ENCODE results near the gene GPS2. TPM values are rescaled to one million over a fixed set of nuclear protein-coding genes. Genes with fewer than 3 reads are reported as not detected.

Gene GPS2
- total and polyA plus RNA-seq, 2 experiments from 2014 or later: 34.5 to 103 TPM

DNA sequence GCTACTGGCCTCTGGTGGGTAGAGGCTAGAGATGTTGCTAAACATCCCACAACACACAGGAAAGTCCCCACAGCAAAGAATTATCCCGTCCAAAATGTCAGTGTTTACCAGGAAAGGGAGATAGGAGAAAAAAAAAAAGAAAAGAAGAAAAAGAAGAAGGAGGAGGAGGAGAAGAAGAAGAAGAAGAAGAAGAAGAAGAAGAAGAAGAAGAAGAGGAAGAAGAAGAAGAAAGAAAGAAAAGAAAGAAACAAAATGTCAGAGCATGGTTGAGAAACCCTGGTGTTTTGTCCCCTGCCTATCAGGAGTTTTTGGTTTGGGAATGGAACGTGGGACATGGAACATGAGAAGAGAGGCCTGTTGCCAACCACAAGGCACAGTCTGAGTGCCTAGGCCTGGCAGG lies 42.2 kb upstream of the GPS2 start:
- no peaks in the 10 kb centered on the region for H3K9me3 ChIP-seq (ENCODE audit: low read depth)
- no peak overlapping the region for H3K4me3 ChIP-seq
- no peak overlapping the region for H2AFZ ChIP-seq
- H3K79me2 ChIP-seq: peaks cover 18% of the 10 kb centered on the region
- no peaks in the 10 kb centered on the region for H3K9me2 ChIP-seq (replicated peaks; ENCODE audit: insufficient read depth)
- H3K4me1 ChIP-seq (ENCODE audit: insufficient read depth): peaks cover 25% of the 10 kb centered on the region
- no peak overlapping the region for H3K27ac ChIP-seq
- TF ChIP-seq EZH2phosphoT487 (IDR thresholded peaks at IDR 0.05; ENCODE audit: low read depth, severe bottlenecking, unreplicated experiment) (no peak), EZH2 (IDR thresholded peaks at IDR 0.05; ENCODE audit: borderline replicate concordance) (no peak)
- TF ChIP-seq, protein P1, sequence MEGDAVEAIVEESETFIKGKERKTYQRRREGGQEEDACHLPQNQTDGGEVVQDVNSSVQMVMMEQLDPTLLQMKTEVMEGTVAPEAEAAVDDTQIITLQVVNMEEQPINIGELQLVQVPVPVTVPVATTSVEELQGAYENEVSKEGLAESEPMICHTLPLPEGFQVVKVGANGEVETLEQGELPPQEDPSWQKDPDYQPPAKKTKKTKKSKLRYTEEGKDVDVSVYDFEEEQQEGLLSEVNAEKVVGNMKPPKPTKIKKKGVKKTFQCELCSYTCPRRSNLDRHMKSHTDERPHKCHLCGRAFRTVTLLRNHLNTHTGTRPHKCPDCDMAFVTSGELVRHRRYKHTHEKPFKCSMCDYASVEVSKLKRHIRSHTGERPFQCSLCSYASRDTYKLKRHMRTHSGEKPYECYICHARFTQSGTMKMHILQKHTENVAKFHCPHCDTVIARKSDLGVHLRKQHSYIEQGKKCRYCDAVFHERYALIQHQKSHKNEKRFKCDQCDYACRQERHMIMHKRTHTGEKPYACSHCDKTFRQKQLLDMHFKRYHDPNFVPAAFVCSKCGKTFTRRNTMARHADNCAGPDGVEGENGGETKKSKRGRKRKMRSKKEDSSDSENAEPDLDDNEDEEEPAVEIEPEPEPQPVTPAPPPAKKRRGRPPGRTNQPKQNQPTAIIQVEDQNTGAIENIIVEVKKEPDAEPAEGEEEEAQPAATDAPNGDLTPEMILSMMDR (IDR thresholded peaks at IDR 0.05; ENCODE audit: poor library complexity): no peak
- H3K27me3 ChIP-seq: no peaks in the 10 kb centered on the region
- H4K20me1 ChIP-seq (ENCODE audit: insufficient read depth, poor library complexity, severe bottlenecking): no peaks in the 10 kb centered on the region
- no peak overlapping the region for H3K4me2 ChIP-seq
- WGBS (ENCODE audit: low lambda C conversion rate, missing lambda C conversion rate): 80% methylated on average over 2 of the region's 2 CpGs
- H3K36me3 ChIP-seq (replicated peaks; ENCODE audit: insufficient read depth, low read depth): no peaks in the 10 kb centered on the region
- no peak for DNase-seq (ENCODE audit: low spot score)

DNA sequence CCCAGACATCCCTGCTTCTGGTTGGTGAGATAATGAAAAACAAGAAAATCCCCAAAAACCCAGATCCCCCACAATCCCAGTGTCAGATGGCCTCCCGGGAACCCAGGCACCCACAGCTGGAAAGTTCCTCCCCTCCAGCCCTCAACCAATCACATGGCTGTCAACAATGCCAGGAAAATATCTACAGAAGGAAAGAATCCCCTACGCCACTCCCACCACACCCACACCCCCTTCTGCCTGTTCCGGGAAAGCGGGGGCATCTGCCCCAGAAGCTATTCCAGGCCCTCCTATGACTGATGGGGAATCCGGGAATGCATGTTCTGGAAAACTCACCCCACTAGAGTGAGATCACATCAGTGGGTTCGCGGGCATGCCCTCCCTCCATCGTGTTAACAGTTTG lies 41.6 kb upstream of the GPS2 start:
- Histone ChIP-seq H2AFZ (no peak overlapping the region), H4K20me1 (ENCODE audit: insufficient read depth, poor library complexity, severe bottlenecking) (no peaks in the 10 kb centered on the region), H3K9me3 (ENCODE audit: low read depth) (no peaks in the 10 kb centered on the region), H3K27me3 (no peaks in the 10 kb centered on the region), H3K79me2 (peaks cover 21% of the 10 kb centered on the region), H3K9me2 (replicated peaks; ENCODE audit: insufficient read depth) (no peaks in the 10 kb centered on the region), H3K36me3 (replicated peaks; ENCODE audit: insufficient read depth, low read depth) (no peaks in the 10 kb centered on the region), H3K27ac (no peak overlapping the region), H3K4me1 (ENCODE audit: insufficient read depth) (peaks cover 25% of the 10 kb centered on the region), H3K4me2 (no peak overlapping the region), H3K4me3 (no peak overlapping the region)
- 87% methylated on average over 8 of the region's 8 CpGs for WGBS (ENCODE audit: low lambda C conversion rate, missing lambda C conversion rate)
- no peak for TF ChIP-seq EZH2 (IDR thresholded peaks at IDR 0.05; ENCODE audit: borderline replicate concordance)
- TF ChIP-seq, protein P1 (IDR thresholded peaks at IDR 0.05; ENCODE audit: poor library complexity): no peak
- TF ChIP-seq EZH2phosphoT487 (IDR thresholded peaks at IDR 0.05; ENCODE audit: low read depth, severe bottlenecking, unreplicated experiment): no peak
- DNase-seq (ENCODE audit: low spot score): no peak

DNA sequence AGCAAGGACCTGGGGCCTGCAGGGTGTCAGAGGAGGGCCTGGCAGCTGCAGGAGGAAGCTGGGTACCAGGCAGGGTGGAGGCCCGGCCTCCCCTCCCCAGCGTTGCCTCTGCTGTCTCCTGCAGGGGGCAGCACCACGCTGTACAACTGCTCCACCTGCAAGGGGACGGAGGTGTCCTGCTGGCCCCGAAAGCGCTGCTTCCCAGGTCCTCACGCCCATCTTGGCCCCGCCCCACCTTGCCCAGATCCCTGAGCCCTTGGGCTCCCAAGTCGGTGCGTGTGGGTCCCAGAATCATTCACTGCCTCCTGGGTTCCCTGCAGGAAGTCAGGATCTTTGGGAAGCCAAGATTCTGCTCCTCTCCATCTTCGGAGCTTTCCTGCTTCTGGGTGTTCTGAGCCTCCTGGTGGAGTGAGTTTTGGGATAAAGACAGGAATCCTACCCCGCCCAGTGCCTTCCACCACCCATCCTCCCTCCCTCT lies 41.0 kb upstream of the GPS2 start:
- peaks cover 25% of the 10 kb centered on the region for H3K4me1 ChIP-seq (ENCODE audit: insufficient read depth)
- H3K27me3 ChIP-seq: no peaks in the 10 kb centered on the region
- peaks cover 21% of the 10 kb centered on the region for H3K79me2 ChIP-seq
- H3K27ac ChIP-seq: no peak overlapping the region
- no peaks in the 10 kb centered on the region for H3K9me3 ChIP-seq (ENCODE audit: low read depth)
- H3K4me2 ChIP-seq: no peak overlapping the region
- H2AFZ ChIP-seq: no peak overlapping the region
- peak; percentile 90 for DNase-seq (ENCODE audit: low spot score)
- WGBS (ENCODE audit: low lambda C conversion rate, missing lambda C conversion rate): 17% methylated on average over 8 of the region's 12 CpGs
- no peaks in the 10 kb centered on the region for H4K20me1 ChIP-seq (ENCODE audit: insufficient read depth, poor library complexity, severe bottlenecking)
- no peaks in the 10 kb centered on the region for H3K36me3 ChIP-seq (replicated peaks; ENCODE audit: insufficient read depth, low read depth)
- no peak overlapping the region for H3K4me3 ChIP-seq
- H3K9me2 ChIP-seq (replicated peaks; ENCODE audit: insufficient read depth): no peaks in the 10 kb centered on the region
- no peak for TF ChIP-seq EZH2phosphoT487 (IDR thresholded peaks at IDR 0.05; ENCODE audit: low read depth, severe bottlenecking, unreplicated experiment)
- TF ChIP-seq, protein P1 (IDR thresholded peaks at IDR 0.05; ENCODE audit: poor library complexity): peak; percentile 86

DNA sequence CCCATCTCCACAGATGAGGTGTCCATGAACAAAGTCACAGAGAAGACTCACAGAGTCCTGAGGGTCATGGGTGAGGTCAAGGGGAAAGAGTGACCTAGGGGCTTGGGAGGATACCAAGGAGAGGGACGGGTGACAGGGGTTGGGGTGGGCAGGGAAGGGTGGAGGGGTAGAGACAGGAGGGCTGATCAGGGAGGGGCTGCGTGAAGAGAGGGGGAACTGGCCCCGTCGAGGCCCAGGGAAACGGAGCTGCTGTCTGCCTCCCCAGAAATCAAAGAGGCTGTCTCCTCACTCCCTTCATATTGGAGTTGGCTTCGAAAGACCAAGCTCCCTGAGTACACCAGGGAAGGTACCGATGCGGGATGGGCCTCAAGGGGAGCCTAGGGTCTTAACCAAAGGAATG lies 40.4 kb upstream of the GPS2 start:
- no peak overlapping the region for H2AFZ ChIP-seq
- no peak for DNase-seq (ENCODE audit: low spot score)
- no peaks in the 10 kb centered on the region for H4K20me1 ChIP-seq (ENCODE audit: insufficient read depth, poor library complexity, severe bottlenecking)
- H3K27ac ChIP-seq: no peak overlapping the region
- no peaks in the 10 kb centered on the region for H3K36me3 ChIP-seq (replicated peaks; ENCODE audit: insufficient read depth, low read depth)
- WGBS (ENCODE audit: low lambda C conversion rate, missing lambda C conversion rate): 98% methylated on average over 8 of the region's 8 CpGs
- no peak overlapping the region for H3K4me3 ChIP-seq
- no peaks in the 10 kb centered on the region for H3K9me3 ChIP-seq (ENCODE audit: low read depth)
- H3K4me2 ChIP-seq: peak overlapping the region; percentile 94
- no peaks in the 10 kb centered on the region for H3K9me2 ChIP-seq (replicated peaks; ENCODE audit: insufficient read depth)
- H3K79me2 ChIP-seq: peaks cover 21% of the 10 kb centered on the region
- H3K27me3 ChIP-seq: no peaks in the 10 kb centered on the region
- peaks cover 25% of the 10 kb centered on the region for H3K4me1 ChIP-seq (ENCODE audit: insufficient read depth)
- TF ChIP-seq, protein P1 (IDR thresholded peaks at IDR 0.05; ENCODE audit: poor library complexity): no peak
- TF ChIP-seq EZH2phosphoT487 (IDR thresholded peaks at IDR 0.05; ENCODE audit: low read depth, severe bottlenecking, unreplicated experiment) (no peak), EZH2 (IDR thresholded peaks at IDR 0.05; ENCODE audit: borderline replicate concordance) (no peak)

Measured in hepatocyte (in vitro differentiated cells).